ENCODE results near the gene SPIRE2. TPM values are rescaled to one million over a fixed set of nuclear protein-coding genes. Genes with fewer than 3 reads are reported as not detected.

The SPIRE2 gene
- polyA plus RNA-seq, 1 donor (not counting 4 experiments of a cell fraction or from before 2014, with no cell fraction given): 1.1 TPM

DNA sequence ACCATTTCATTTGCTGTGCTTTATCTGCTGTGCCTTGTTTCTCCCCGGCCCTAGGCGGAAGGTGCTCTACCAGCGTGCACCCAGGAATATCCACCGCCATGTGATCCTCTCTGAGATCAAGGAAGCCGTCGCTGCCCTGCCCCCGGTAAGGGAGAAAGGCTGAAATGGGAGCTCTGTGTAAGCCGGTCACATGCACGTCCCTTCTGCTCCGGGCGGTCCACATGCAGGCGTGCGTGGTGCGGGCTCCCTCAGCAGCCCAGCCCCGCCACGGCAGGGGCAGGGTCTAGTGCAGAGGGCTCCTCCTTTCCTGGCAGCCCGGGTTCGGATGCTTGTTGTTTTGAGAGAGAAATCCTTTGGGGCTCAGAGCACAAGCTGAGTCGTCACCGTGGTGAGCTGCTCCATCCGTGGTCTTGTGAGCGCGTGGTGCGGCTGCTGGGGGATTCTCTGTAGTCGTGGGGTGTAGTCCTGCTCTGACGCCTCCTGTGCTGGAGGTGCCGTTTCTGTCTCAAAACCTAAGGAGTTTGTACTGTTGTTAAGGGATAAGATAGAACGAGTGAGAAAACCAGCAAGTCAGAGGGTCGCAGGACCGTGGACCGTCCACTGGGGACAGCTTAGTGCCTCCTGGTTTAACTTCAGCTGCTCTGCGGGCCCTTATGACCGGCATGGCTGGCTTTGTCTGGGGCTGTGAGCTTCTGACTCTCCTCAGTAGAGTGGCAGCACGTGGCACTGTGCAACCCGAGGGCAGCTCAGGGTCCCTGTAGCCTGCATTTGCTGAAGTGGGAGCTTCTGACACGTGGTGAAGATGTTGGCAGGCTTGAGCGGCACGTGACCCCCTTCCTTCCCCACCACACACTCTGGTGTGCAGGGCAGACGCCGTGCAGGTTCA is 78.1 kb downstream of the SPIRE2 start:
- no peak overlapping the region for H3K4me3 ChIP-seq (ENCODE audit: control insufficient read depth in 2 of 3, extremely low read depth in 1 of 3, insufficient read depth in 2 of 3, low read depth in 1 of 3, low read length in 3 of 3)
- dilution Hi-C loops (cut with MboI; ENCODE audit: extremely low pct_ligation_motif_present, low sequenced_read_pairs): no loop called here
- H3K36me3 ChIP-seq (ENCODE audit: control insufficient read depth in 2 of 2, extremely low read depth in 1 of 2, insufficient read depth in 2 of 2, low read length in 2 of 2): peaks cover 33 to 51% of the 10 kb centered on the region in 2 experiments
- peaks cover 4% of the 10 kb centered on the region for H4K20me1 ChIP-seq (ENCODE audit: control insufficient read depth, extremely low read depth, insufficient read depth, low read length)
- peaks cover 4% of the 10 kb centered on the region for H3K4me1 ChIP-seq (ENCODE audit: control insufficient read depth, extremely low read depth, insufficient read depth, low read length)
- no peak for TF ChIP-seq EZH2 (IDR thresholded peaks at IDR 0.05; ENCODE audit: low read length)
- TF ChIP-seq, protein P1, sequence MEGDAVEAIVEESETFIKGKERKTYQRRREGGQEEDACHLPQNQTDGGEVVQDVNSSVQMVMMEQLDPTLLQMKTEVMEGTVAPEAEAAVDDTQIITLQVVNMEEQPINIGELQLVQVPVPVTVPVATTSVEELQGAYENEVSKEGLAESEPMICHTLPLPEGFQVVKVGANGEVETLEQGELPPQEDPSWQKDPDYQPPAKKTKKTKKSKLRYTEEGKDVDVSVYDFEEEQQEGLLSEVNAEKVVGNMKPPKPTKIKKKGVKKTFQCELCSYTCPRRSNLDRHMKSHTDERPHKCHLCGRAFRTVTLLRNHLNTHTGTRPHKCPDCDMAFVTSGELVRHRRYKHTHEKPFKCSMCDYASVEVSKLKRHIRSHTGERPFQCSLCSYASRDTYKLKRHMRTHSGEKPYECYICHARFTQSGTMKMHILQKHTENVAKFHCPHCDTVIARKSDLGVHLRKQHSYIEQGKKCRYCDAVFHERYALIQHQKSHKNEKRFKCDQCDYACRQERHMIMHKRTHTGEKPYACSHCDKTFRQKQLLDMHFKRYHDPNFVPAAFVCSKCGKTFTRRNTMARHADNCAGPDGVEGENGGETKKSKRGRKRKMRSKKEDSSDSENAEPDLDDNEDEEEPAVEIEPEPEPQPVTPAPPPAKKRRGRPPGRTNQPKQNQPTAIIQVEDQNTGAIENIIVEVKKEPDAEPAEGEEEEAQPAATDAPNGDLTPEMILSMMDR (optimal IDR thresholded peaks at IDR 0.05 in 1 of 3, IDR thresholded peaks at IDR 0.05 in 1 of 3, conservative IDR thresholded peaks at IDR 0.05 in 1 of 3; ENCODE audit: extremely low read depth in 1 of 3, insufficient read depth in 2 of 3, low read length in 3 of 3): no peak
- no peaks in the 10 kb centered on the region for H3K9me3 ChIP-seq (ENCODE audit: control insufficient read depth, low read depth, low read length)
- FAIRE-seq: no peak
- no peaks in the 10 kb centered on the region for H3K27me3 ChIP-seq (ENCODE audit: control insufficient read depth, extremely low read depth, insufficient read depth, low read length)
- no peaks in the 10 kb centered on the region for H3K9me1 ChIP-seq (ENCODE audit: control insufficient read depth, extremely low read depth, insufficient read depth, low read length)
- H3K27ac ChIP-seq (ENCODE audit: control insufficient read depth, insufficient read depth, low read length): no peak overlapping the region
- no peak overlapping the region for H2AFZ ChIP-seq (ENCODE audit: control insufficient read depth, low read length)
- H3K4me2 ChIP-seq (ENCODE audit: control insufficient read depth, extremely low read depth, insufficient read depth, low read depth, low read length): no peak overlapping the region
- DNase-seq (ENCODE audit: low read depth, low spot score): no peak
- no peaks in the 10 kb centered on the region for H3K79me2 ChIP-seq (ENCODE audit: control insufficient read depth, insufficient read depth, low read length)
- H3K9ac ChIP-seq (ENCODE audit: control insufficient read depth, extremely low read depth, insufficient read depth, low read length): no peak overlapping the region

DNA sequence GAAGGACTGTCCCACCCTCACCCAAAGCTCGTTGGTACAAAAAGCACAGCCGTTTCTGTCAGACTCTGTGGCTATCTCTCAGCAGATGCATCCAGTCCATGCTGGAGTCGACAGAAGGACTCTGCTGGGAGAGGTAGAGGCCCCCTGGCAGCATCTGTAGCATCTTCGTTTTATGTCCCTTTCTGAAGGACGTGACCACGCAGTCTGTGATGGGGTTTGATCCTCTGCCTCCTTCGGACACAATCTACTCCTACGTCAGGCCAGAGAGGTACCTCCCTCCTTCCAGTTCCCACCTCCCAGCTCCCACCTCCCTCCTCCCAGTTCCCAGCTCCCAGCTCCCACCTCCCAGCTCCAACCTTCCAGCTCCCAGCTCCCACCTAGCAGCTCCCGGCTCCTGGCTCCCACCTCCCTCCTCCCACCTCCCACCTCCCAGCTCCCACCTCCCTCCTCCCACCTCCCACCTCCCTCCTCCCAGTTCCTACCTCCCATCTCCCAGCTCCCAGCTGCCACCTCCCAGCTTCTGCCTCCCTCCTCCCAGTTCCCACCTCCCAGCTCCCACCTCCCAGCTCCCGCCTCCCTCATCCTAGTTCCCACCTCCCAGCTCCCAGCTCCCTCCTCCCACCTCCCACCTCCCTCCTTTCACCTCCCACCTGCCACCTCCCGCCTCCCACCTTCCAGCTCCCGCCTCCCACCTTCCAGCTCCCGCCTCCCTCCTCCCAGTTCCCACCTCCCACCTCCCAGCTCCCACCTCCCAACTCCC is 79.0 kb downstream of the SPIRE2 start:
- peaks cover 35 to 55% of the 10 kb centered on the region in 2 experiments for H3K36me3 ChIP-seq (ENCODE audit: control insufficient read depth in 2 of 2, extremely low read depth in 1 of 2, insufficient read depth in 2 of 2, low read length in 2 of 2)
- DNase-seq (ENCODE audit: low read depth, low spot score) (no peak), FAIRE-seq (no peak)
- H3K9me1 ChIP-seq (ENCODE audit: control insufficient read depth, extremely low read depth, insufficient read depth, low read length): no peaks in the 10 kb centered on the region
- H3K9ac ChIP-seq (ENCODE audit: control insufficient read depth, extremely low read depth, insufficient read depth, low read length): no peak overlapping the region
- TF ChIP-seq EZH2 (IDR thresholded peaks at IDR 0.05; ENCODE audit: low read length): no peak
- TF ChIP-seq, protein P1 (optimal IDR thresholded peaks at IDR 0.05 in 1 of 3, IDR thresholded peaks at IDR 0.05 in 1 of 3, conservative IDR thresholded peaks at IDR 0.05 in 1 of 3; ENCODE audit: extremely low read depth in 1 of 3, insufficient read depth in 2 of 3, low read length in 3 of 3): no peak
- peaks cover 4% of the 10 kb centered on the region for H4K20me1 ChIP-seq (ENCODE audit: control insufficient read depth, extremely low read depth, insufficient read depth, low read length)
- no peak overlapping the region for H3K4me3 ChIP-seq (ENCODE audit: control insufficient read depth in 2 of 3, extremely low read depth in 1 of 3, insufficient read depth in 2 of 3, low read depth in 1 of 3, low read length in 3 of 3)
- no peaks in the 10 kb centered on the region for H3K27me3 ChIP-seq (ENCODE audit: control insufficient read depth, extremely low read depth, insufficient read depth, low read length)
- H3K27ac ChIP-seq (ENCODE audit: control insufficient read depth, insufficient read depth, low read length): no peak overlapping the region
- no peak overlapping the region for H3K4me2 ChIP-seq (ENCODE audit: control insufficient read depth, extremely low read depth, insufficient read depth, low read depth, low read length)
- H3K9me3 ChIP-seq (ENCODE audit: control insufficient read depth, low read depth, low read length): no peaks in the 10 kb centered on the region
- no peak overlapping the region for H2AFZ ChIP-seq (ENCODE audit: control insufficient read depth, low read length)
- H3K79me2 ChIP-seq (ENCODE audit: control insufficient read depth, insufficient read depth, low read length): no peaks in the 10 kb centered on the region
- dilution Hi-C loops (cut with MboI; ENCODE audit: extremely low pct_ligation_motif_present, low sequenced_read_pairs): no loop called here
- H3K4me1 ChIP-seq (ENCODE audit: control insufficient read depth, extremely low read depth, insufficient read depth, low read length): peaks cover 4% of the 10 kb centered on the region
